Prostate gland (tissue), 2 donors: ENCODE data around the gene VIPR2.

ENCODE experiments used
- CTCF ChIP-seq, 4 experiments: fragments of 200-600 bp in 2 of 4; fragments of 450-650 bp in 2 of 4; sonication (generic) in 2 of 4; IDR thresholded peaks; 1 replicate in 3 of 4; 2 replicates in 1 of 4; pipeline ENCODE4 v1.5.1; 2016 to 2019; ENCODE audit warnings: antibody characterized with exemption in 4 of 4, mild to moderate bottlenecking in 2 of 4, moderate library complexity in 2 of 4
- POLR2A ChIP-seq: fragments of 450-650 bp; IDR thresholded peaks from one replicate; pipeline ENCODE4 v1.6.1; 2016; ENCODE audit warnings: antibody characterized with exemption, mild to moderate bottlenecking
- POLR2AphosphoS5 ChIP-seq: sonication (generic); formaldehyde crosslinking; IDR thresholded peaks from one replicate; pipeline ENCODE4 v1.6.1; 2017; ENCODE audit warnings: antibody characterized with exemption

- TF ChIP-seq POLR2AphosphoS5 (no peak), CTCF (IDR thresholded peaks at IDR 0.05) (no peak), POLR2A (no peak)
These were observed 15.8 kb upstream of the VIPR2 start for GRCh38 chr7:159160450-159160849.
